ENCODE results near the gene DOHH.

The DOHH gene, protein sequence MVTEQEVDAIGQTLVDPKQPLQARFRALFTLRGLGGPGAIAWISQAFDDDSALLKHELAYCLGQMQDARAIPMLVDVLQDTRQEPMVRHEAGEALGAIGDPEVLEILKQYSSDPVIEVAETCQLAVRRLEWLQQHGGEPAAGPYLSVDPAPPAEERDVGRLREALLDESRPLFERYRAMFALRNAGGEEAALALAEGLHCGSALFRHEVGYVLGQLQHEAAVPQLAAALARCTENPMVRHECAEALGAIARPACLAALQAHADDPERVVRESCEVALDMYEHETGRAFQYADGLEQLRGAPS

DNA sequence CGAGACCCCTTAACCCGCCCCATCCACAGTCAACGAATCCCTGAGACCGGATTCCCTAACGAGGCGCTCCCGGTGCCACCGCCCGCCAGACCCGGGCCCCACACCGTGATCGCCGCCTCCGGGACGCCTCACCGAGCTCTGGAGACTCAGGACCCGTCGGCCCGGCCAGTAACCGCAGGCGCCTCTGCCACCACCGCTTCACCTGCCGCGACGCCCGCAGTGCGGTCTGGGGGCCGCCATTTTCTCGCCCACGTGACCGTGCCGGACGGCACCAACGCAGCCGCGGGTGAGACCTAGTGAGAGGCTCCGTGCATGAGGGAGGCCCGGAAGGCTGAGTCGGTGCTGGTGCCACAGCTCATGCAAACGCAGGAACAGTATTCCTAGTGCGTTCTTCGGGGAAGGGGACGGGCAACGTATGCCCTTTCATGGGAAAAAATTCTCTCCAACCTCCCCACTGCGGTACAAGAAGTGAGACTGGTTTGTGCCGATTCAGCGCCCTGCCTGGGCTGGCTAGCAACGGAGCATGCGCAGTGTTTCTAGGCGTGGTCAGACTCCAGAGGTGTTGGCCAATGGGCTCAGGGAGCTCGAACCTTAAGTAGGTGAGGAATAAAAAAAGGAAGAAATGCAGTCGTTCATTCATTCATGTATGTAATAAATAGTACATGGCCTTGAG, at the start of gene DOHH:
Gene DOHH, minus strand, starts transcription at position 246 of the 673 bp plus-strand sequence. CDS start 3,860 bp downstream, outside the sequence.
- H3K9ac ChIP-seq (ENCODE audit: low read length in 2 of 2), result peak within 1 kb of the TSS; percentile 94 to 96
- H3K4me3 ChIP-seq (ENCODE audit: low read length in 2 of 2), result peak within 1 kb of the TSS; percentile 99
- no peaks in the 10 kb centered on the region for H3K27me3 ChIP-seq (ENCODE audit: control insufficient read depth in 1 of 2, insufficient read depth in 2 of 2, low read length in 2 of 2)
- H3K4me1 ChIP-seq (ENCODE audit: control insufficient read depth, insufficient read depth, low read length), result peaks cover 13% of the 10 kb centered on the region
- peak within 1 kb of the TSS; percentile 93 for H3K27ac ChIP-seq (ENCODE audit: low read length)
- no peaks in the 10 kb centered on the region for H3K9me3 ChIP-seq (ENCODE audit: control insufficient read depth in 2 of 2, low read length in 2 of 2)
- peaks cover 6 to 10% of the 10 kb centered on the region in 2 donors for H3K36me3 ChIP-seq (ENCODE audit: control insufficient read depth in 2 of 2, insufficient read depth in 2 of 2, low read length in 2 of 2)

DNA sequence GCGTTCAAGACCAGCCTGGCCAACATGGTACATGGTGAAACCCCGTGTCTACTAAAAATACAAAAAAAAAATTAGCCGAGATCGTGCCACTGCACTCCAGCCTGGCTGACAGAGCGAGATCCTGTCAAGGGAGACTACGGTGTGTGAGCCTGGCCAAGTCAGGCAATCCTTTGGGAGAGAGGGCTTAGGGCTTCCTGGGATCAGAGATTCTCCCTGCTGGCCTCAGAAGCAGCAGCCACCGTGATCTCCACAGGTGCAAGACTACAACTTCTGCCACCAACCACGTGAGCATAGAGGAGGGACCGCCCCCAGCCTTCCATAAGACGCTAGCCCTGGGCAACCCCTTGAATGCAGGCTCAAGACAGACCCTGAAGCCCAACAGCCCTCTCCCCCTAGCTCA, 49.3 kb upstream of the DOHH start:
- peaks cover 2 to 4% of the 10 kb centered on the region in 2 donors for H3K36me3 ChIP-seq (ENCODE audit: control insufficient read depth in 2 of 2, insufficient read depth in 2 of 2, low read length in 2 of 2)
- no peaks in the 10 kb centered on the region for H3K27me3 ChIP-seq (ENCODE audit: control insufficient read depth in 1 of 2, insufficient read depth in 2 of 2, low read length in 2 of 2)
- H3K27ac ChIP-seq (ENCODE audit: low read length), result no peak overlapping the region
- H3K9ac ChIP-seq (ENCODE audit: low read length in 2 of 2), result no peak overlapping the region
- H3K4me3 ChIP-seq (ENCODE audit: low read length in 2 of 2), result no peak overlapping the region
- H3K9me3 ChIP-seq (ENCODE audit: control insufficient read depth in 2 of 2, low read length in 2 of 2), result no peaks in the 10 kb centered on the region
- H3K4me1 ChIP-seq (ENCODE audit: control insufficient read depth, insufficient read depth, low read length), result peaks cover 4% of the 10 kb centered on the region

DNA sequence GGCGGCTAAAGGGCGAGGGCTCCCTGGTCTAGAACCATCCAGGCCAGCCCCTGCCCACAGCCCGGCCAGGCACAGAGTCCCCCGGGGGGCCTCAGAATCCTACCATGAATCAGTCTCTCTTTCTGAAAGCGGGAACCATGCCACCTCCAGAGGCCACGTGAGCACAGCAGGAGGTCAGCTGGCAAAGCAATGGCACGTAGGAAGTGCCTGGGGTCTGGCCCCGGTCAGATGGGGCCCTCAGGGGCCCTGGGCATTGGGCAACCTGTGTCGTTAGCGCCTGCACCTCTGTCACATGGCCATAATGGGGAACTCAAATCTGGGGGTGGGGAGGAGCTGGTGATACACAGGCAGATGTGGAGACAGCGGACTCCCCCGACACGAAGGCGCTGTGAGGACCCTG, 48.1 kb upstream of the DOHH start:
- Histone ChIP-seq H3K27ac (ENCODE audit: low read length) (no peak overlapping the region), H3K27me3 (ENCODE audit: control insufficient read depth in 1 of 2, insufficient read depth in 2 of 2, low read length in 2 of 2) (no peaks in the 10 kb centered on the region), H3K4me3 (ENCODE audit: low read length in 2 of 2) (no peak overlapping the region), H3K4me1 (ENCODE audit: control insufficient read depth, insufficient read depth, low read length) (peaks cover 4% of the 10 kb centered on the region), H3K9ac (ENCODE audit: low read length in 2 of 2) (no peak overlapping the region), H3K36me3 (ENCODE audit: control insufficient read depth in 2 of 2, insufficient read depth in 2 of 2, low read length in 2 of 2) (peaks cover 2 to 4% of the 10 kb centered on the region in 2 donors), H3K9me3 (ENCODE audit: control insufficient read depth in 2 of 2, low read length in 2 of 2) (no peaks in the 10 kb centered on the region)

DNA sequence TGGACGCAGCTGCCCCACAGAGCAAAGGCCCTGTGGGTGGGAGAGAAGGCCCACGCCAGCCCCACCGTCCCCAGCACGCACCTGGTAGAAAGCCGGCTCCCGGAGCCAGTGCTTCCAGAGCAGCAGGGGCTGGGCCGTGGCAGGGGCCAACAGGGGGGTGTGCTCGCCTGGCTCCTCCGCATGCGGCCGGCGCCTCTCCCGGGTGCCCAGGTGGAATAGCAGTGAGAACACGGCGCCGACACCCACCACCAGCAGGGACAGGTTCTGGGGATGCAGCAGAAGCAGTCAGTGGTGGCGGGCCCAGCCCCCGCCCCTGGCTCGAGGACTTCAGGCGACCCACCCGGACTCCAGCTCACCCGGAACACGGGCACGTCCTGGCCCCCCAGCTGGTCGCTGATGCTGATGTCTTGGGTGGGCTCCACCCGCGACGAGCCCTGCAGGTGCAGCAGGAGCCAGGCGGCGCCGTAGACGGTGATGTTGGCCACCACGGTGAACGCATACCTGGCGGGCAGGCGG, 47.4 kb upstream of the DOHH start:
- Histone ChIP-seq H3K36me3 (ENCODE audit: control insufficient read depth in 2 of 2, insufficient read depth in 2 of 2, low read length in 2 of 2) (peaks cover 2 to 4% of the 10 kb centered on the region in 2 donors), H3K9me3 (ENCODE audit: control insufficient read depth in 2 of 2, low read length in 2 of 2) (no peaks in the 10 kb centered on the region), H3K27me3 (ENCODE audit: control insufficient read depth in 1 of 2, insufficient read depth in 2 of 2, low read length in 2 of 2) (no peaks in the 10 kb centered on the region), H3K27ac (ENCODE audit: low read length) (no peak overlapping the region), H3K4me1 (ENCODE audit: control insufficient read depth, insufficient read depth, low read length) (peaks cover 2% of the 10 kb centered on the region), H3K9ac (ENCODE audit: low read length in 2 of 2) (no peak overlapping the region), H3K4me3 (ENCODE audit: low read length in 2 of 2) (no peak overlapping the region)

DNA sequence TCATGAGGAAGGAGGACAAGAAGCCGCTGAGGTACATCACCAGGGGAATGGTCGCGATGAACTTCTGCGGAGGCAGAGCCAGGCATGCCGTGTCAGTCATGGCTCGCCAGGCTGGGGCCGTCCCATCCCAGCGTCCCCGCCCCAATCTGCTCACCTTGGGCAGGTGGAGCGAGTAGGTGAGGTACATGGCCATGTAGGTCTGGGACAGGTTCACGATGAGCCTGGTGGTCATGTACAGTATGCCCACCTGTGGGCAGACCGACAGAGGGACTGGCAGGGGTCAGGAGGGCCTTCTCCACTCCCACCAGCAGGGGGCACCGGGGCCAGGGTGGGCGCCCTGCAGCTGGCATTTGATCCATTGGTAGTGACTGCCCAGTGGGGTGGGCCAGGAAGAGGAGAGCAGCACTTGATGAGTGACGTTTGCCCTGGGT, 46.8 kb upstream of the DOHH start:
- no peaks in the 10 kb centered on the region for H3K27me3 ChIP-seq (ENCODE audit: control insufficient read depth in 1 of 2, insufficient read depth in 2 of 2, low read length in 2 of 2)
- H3K27ac ChIP-seq (ENCODE audit: low read length), result no peak overlapping the region
- H3K9me3 ChIP-seq (ENCODE audit: control insufficient read depth in 2 of 2, low read length in 2 of 2), result no peaks in the 10 kb centered on the region
- no peak overlapping the region for H3K4me3 ChIP-seq (ENCODE audit: low read length in 2 of 2)
- peaks cover 2 to 4% of the 10 kb centered on the region in 2 donors for H3K36me3 ChIP-seq (ENCODE audit: control insufficient read depth in 2 of 2, insufficient read depth in 2 of 2, low read length in 2 of 2)
- H3K9ac ChIP-seq (ENCODE audit: low read length in 2 of 2), result no peak overlapping the region
- no peaks in the 10 kb centered on the region for H3K4me1 ChIP-seq (ENCODE audit: control insufficient read depth, insufficient read depth, low read length)

DNA sequence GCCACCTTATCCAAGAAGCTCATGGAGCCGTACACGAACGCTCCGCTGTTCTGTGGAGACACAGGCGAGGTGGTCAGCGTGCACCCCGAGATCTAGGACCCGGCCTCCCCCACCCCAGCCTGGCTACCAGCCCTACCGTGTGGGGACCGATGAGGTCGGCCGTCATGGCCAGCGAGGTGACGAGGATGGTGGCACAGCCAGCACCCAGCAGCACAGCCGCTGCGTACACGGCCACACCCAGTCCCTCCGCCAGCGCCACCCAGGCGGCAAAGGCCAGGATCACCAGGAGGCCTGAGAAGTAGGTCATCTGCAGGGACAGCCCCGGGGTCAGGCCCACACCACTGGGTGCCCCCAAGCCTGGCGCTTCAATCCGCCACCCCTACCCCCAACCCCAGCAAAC, 45.6 kb upstream of the DOHH start:
- Histone ChIP-seq H3K4me1 (ENCODE audit: control insufficient read depth, insufficient read depth, low read length) (no peaks in the 10 kb centered on the region), H3K36me3 (ENCODE audit: control insufficient read depth in 2 of 2, insufficient read depth in 2 of 2, low read length in 2 of 2) (peaks cover 2 to 4% of the 10 kb centered on the region in 2 donors)

DNA sequence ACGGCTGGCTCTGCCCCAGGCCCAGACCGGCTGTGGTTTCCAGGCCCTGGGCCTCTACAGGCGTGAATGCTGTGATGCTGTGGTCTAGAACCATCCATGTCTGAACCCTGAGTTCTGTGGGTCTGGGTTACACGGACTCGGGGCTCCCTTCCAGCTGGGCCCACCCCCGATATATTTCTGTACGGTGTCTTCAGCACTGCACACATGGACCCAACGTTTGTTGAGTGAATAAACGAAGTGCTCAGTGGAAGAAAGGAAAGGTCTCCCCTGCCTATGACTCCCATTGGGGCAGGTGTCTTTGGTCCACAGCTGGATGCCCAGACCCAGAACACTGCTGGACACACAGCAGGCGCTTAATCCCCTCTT, 45.2 kb upstream of the DOHH start:
- Histone ChIP-seq H3K4me1 (ENCODE audit: control insufficient read depth, insufficient read depth, low read length) (no peaks in the 10 kb centered on the region), H3K4me3 (ENCODE audit: low read length in 2 of 2) (no peak overlapping the region), H3K27me3 (ENCODE audit: control insufficient read depth in 1 of 2, insufficient read depth in 2 of 2, low read length in 2 of 2) (no peaks in the 10 kb centered on the region), H3K27ac (ENCODE audit: low read length) (no peak overlapping the region), H3K9me3 (ENCODE audit: control insufficient read depth in 2 of 2, low read length in 2 of 2) (no peaks in the 10 kb centered on the region), H3K9ac (ENCODE audit: low read length in 2 of 2) (no peak overlapping the region), H3K36me3 (ENCODE audit: control insufficient read depth in 2 of 2, insufficient read depth in 2 of 2, low read length in 2 of 2) (peaks cover 2 to 4% of the 10 kb centered on the region in 2 donors)

More for the DNA sequence above, 45.6 kb upstream of the DOHH start:
- no peaks in the 10 kb centered on the region for H3K9me3 ChIP-seq (ENCODE audit: control insufficient read depth in 2 of 2, low read length in 2 of 2)
- no peaks in the 10 kb centered on the region for H3K27me3 ChIP-seq (ENCODE audit: control insufficient read depth in 1 of 2, insufficient read depth in 2 of 2, low read length in 2 of 2)
- no peak overlapping the region for H3K27ac ChIP-seq (ENCODE audit: low read length)
- no peak overlapping the region for H3K9ac ChIP-seq (ENCODE audit: low read length in 2 of 2)
- no peak overlapping the region for H3K4me3 ChIP-seq (ENCODE audit: low read length in 2 of 2)

DNA sequence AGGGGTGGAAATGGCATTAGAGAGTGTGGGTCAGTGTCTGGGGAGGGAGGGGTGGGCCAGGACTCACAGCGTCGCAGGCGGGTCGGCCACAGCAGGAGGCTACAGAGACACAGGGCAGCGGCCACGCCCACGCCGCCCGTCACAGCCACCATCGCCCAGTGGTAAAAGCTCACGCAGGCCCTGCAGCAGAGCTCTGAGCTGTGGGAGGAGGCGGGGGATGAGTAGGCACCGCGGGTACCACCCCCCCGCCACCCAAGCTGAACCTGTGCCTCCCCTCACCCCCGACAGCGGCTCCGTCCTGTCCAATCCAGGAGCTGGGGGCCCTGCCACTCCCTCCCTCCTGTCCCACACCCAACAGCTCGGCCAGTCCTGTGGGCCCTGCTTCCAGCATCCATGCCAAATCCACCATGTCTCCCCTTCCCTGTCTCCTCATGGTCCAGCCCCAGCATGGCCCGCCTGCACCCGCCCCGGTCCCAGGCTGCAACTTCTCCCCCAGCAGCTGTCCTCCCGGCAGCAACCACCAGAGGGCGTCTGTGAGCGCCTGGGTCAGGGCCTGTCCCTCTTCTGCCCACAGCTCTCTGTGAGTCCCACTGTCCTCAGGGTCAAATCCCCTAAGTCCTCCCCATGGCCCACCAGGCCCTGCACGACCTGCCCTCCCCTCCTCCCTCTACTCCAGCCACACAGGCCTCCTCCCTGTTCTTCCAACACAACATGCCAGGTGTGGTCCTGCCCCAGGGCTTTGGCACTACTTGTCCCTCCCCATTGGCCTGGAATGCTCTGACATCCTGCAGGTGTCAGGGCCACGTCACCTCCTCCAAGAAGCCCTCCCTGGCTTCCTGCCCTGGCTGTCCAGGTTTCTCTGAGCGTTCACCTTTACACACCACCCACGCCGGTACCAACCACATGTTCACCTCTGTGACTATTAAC, 44.5 kb upstream of the DOHH start:
- Histone ChIP-seq H3K4me3 (ENCODE audit: low read length in 2 of 2) (no peak overlapping the region), H3K27me3 (ENCODE audit: control insufficient read depth in 1 of 2, insufficient read depth in 2 of 2, low read length in 2 of 2) (no peaks in the 10 kb centered on the region), H3K9me3 (ENCODE audit: control insufficient read depth in 2 of 2, low read length in 2 of 2) (no peaks in the 10 kb centered on the region), H3K4me1 (ENCODE audit: control insufficient read depth, insufficient read depth, low read length) (no peaks in the 10 kb centered on the region), H3K36me3 (ENCODE audit: control insufficient read depth in 2 of 2, insufficient read depth in 2 of 2, low read length in 2 of 2) (peaks cover 2 to 4% of the 10 kb centered on the region in 2 donors), H3K9ac (ENCODE audit: low read length in 2 of 2) (no peak overlapping the region), H3K27ac (ENCODE audit: low read length) (no peak overlapping the region)

DNA sequence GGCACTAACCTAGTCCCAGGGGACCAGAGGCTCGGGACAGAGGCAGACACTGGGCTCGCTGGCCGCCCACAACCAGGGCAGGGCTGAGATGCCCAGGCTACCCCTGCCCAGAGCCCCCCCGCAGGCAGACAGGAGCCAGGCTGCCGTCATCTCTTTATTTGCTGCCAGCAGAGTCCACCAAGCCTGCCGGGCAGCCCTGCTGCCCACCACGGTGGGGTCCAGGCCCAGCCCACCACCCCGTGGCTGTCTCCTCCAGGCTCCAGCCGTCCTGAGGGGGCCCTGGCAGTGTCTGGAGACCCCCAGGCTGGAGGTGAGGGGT, 43.5 kb upstream of the DOHH start:
- Histone ChIP-seq H3K4me1 (ENCODE audit: control insufficient read depth, insufficient read depth, low read length) (no peaks in the 10 kb centered on the region), H3K27ac (ENCODE audit: low read length) (no peak overlapping the region), H3K9ac (ENCODE audit: low read length in 2 of 2) (no peak overlapping the region), H3K36me3 (ENCODE audit: control insufficient read depth in 2 of 2, insufficient read depth in 2 of 2, low read length in 2 of 2) (peaks cover 3 to 4% of the 10 kb centered on the region in 2 donors), H3K27me3 (ENCODE audit: control insufficient read depth in 1 of 2, insufficient read depth in 2 of 2, low read length in 2 of 2) (no peaks in the 10 kb centered on the region), H3K9me3 (ENCODE audit: control insufficient read depth in 2 of 2, low read length in 2 of 2) (no peaks in the 10 kb centered on the region), H3K4me3 (ENCODE audit: low read length in 2 of 2) (no peak overlapping the region)

DNA sequence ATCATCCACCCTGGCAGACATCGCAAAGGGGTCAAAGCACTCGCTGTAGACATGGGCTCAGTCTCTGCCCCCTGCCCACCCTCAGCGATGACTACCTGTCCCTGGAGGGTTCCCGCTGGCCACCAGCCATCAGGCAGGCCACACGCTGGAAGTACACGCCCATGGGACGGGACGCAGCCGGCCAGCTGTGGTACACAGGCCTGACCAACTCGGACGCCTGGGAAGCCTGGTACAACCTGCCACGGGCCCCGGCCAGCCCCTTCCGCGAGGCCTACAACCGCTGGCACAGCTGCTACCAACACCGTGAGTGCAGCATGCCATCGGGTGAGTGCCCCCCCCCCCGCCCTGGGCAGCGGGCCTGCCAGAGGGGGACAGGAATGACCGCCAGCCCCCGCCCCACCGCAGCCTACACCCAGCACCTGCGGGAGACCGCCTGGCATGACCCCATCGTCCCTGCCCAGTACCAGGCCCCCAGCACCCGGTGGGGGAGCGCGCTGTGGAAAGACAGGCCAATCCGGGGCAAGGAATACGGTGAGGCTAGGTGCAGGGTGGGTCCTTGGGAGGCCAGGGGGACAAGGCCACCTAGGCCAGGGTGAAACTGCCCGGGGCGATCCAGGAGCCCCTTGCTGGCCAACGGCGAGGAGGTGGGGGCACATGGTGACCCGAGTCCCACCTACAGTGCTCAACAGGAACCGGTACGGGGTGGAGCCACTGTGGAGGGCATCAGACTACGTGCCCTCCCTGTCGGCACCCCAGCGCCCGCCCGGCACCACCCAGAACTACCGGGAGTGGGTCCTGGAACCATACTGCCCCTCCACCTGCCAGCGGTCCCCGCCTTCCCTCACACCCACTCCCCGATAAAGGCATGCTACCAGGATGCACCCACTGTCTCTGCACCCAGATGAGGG, 42.9 kb upstream of the DOHH start:
- Histone ChIP-seq H3K36me3 (ENCODE audit: control insufficient read depth in 2 of 2, insufficient read depth in 2 of 2, low read length in 2 of 2) (peaks cover 3 to 4% of the 10 kb centered on the region in 2 donors), H3K4me3 (ENCODE audit: low read length in 2 of 2) (no peak overlapping the region), H3K9ac (ENCODE audit: low read length in 2 of 2) (no peak overlapping the region), H3K27ac (ENCODE audit: low read length) (no peak overlapping the region), H3K9me3 (ENCODE audit: control insufficient read depth in 2 of 2, low read length in 2 of 2) (no peaks in the 10 kb centered on the region), H3K4me1 (ENCODE audit: control insufficient read depth, insufficient read depth, low read length) (peaks cover 2% of the 10 kb centered on the region), H3K27me3 (ENCODE audit: control insufficient read depth in 1 of 2, insufficient read depth in 2 of 2, low read length in 2 of 2) (no peaks in the 10 kb centered on the region)
